HepG2 (cell line): ENCODE data around the gene PALM. TPM values are rescaled to one million over a fixed set of nuclear protein-coding genes. Genes with fewer than 3 reads are reported as not detected.

ENCODE experiments used
- BRCA1 ChIP-seq: sonication (generic); formaldehyde crosslinking; IDR thresholded peaks from 2 replicates; pipeline ENCODE4 v1.4.0; 2020; ENCODE audit warnings: missing genetic modification reagents
- CSRNP2 ChIP-seq: sonication (generic); formaldehyde crosslinking; conservative IDR thresholded peaks from 2 replicates; pipeline ENCODE4 v1.8.0; 2022; ENCODE audit warnings: low read depth, missing genetic modification reagents
- DBP ChIP-seq: sonication (generic); formaldehyde crosslinking; IDR thresholded peaks from 2 replicates; pipeline ENCODE4 v1.4.0; 2020; ENCODE audit warnings: missing genetic modification reagents; ENCODE audit errors: not compliant biosample characterization
- FOXA3 ChIP-seq: IDR thresholded peaks from 2 replicates; pipeline ENCODE4 v1.6.1; 2016; ENCODE audit warnings: missing genetic modification reagents, missing compliant biosample characterization
- HNRNPUL1 ChIP-seq: fragments of 200-400 bp; formaldehyde crosslinking; IDR thresholded peaks from 2 replicates; pipeline ENCODE4 v1.6.1; 2017; ENCODE audit warnings: low read depth, mild to moderate bottlenecking, low read length, moderate library complexity
- HOMEZ ChIP-seq: IDR thresholded peaks from 2 replicates; pipeline ENCODE4 v1.6.1; 2016; ENCODE audit warnings: low read depth
- MAF1 ChIP-seq: sonication (generic); formaldehyde crosslinking; IDR thresholded peaks from 2 replicates; pipeline ENCODE4 v1.5.0; 2020; ENCODE audit warnings: missing genetic modification reagents, borderline replicate concordance
- MATR3 ChIP-seq: sonication (generic); formaldehyde crosslinking; IDR thresholded peaks from 2 replicates; pipeline ENCODE4 v1.4.0; 2020; ENCODE audit warnings: missing genetic modification reagents
- POLR2A ChIP-seq, 2 experiments: IDR thresholded peaks; 2 replicates each; pipeline ENCODE4 v1.6.1; 2011; ENCODE audit warnings: low read depth in 2 of 2, low read length in 2 of 2, mild to moderate bottlenecking in 1 of 2, moderate library complexity in 1 of 2; ENCODE audit not compliant: insufficient read depth in 1 of 2
- RARA ChIP-seq: IDR thresholded peaks from 2 replicates; pipeline ENCODE4 v1.6.1; 2016; ENCODE audit warnings: missing genetic modification reagents, missing compliant biosample characterization
- RBAK ChIP-seq: sonication (generic); formaldehyde crosslinking; IDR thresholded peaks from 2 replicates; pipeline ENCODE4 v1.5.1; 2020; ENCODE audit warnings: mild to moderate bottlenecking, missing genetic modification reagents
- SOX5 ChIP-seq: IDR thresholded peaks from 2 replicates; pipeline ENCODE4 v1.6.1; 2016; ENCODE audit warnings: borderline replicate concordance
- SP5 ChIP-seq: IDR thresholded peaks from 2 replicates; pipeline ENCODE4 v1.6.1; 2016; ENCODE audit warnings: low read depth, borderline replicate concordance
- TSC22D2 ChIP-seq: sonication (generic); formaldehyde crosslinking; IDR thresholded peaks from 2 replicates; pipeline ENCODE4 v1.5.1; 2020; ENCODE audit warnings: missing genetic modification reagents, mild to moderate bottlenecking, borderline replicate concordance
- ZNF33B ChIP-seq: sonication (generic); formaldehyde crosslinking; IDR thresholded peaks from 2 replicates; pipeline ENCODE4 v1.5.1; 2020; ENCODE audit warnings: mild to moderate bottlenecking, missing genetic modification reagents
- ZNF367 ChIP-seq: sonication (generic); formaldehyde crosslinking; IDR thresholded peaks from 2 replicates; pipeline ENCODE4 v1.4.0; 2020; ENCODE audit warnings: missing genetic modification reagents, borderline replicate concordance
- ZNF407 ChIP-seq: sonication (generic); formaldehyde crosslinking; IDR thresholded peaks from one replicate; pipeline ENCODE4 v1.5.1; 2020; ENCODE audit warnings: mild to moderate bottlenecking, missing genetic modification reagents; ENCODE audit errors: not compliant biosample characterization
- ZNF446 ChIP-seq: sonication (generic); formaldehyde crosslinking; IDR thresholded peaks from 2 replicates; pipeline ENCODE4 v1.5.0; 2020; ENCODE audit warnings: mild to moderate bottlenecking, missing genetic modification reagents
- ZSCAN31 ChIP-seq: sonication (generic); formaldehyde crosslinking; IDR thresholded peaks from 2 replicates; pipeline ENCODE4 v1.5.0; 2020; ENCODE audit warnings: low read depth, mild to moderate bottlenecking, missing genetic modification reagents
- polyA plus RNA-seq, 8 experiments: library from polyadenylated mRNA; depleted of rRNA in 3 of 8; stranded (reverse) in 7 of 8; unstranded in 1 of 8; fragments of >200 nt; fragmentation: Illumina TruSeq in 4 of 8; extraction: Trizol in 4 of 8; gene quantifications; 2 replicates each; pipeline versions ENCODE4 v1.2.1 to v1.2.3, GENCODE V29; 2011 to 2016; ENCODE audit warnings: low read depth in 4 of 8, missing spikeins in 1 of 8, mixed read lengths in 1 of 8; ENCODE audit not compliant: insufficient read depth in 1 of 8
- total RNA-seq, 5 experiments: library from RNA; depleted of rRNA; stranded (reverse); fragments of >200 nt; fragmentation: Illumina TruSeq; extraction: Trizol; gene quantifications; 2 replicates each; pipeline ENCODE4 v1.2.3, GENCODE V29; 2016; ENCODE audit warnings: low read depth in 1 of 5

PALM gene
- total and polyA plus RNA-seq, 2 of the 13 experiments (the other 11 are each of a cell fraction or from before 2014, with no cell fraction given): 4.0 to 9.7 TPM

- TF ChIP-seq ZNF33B (0 out of 2 replicates have a peak, but pooled peaks have one; percentile 56), BRCA1 (CRISPR knock-in tag) (0 out of 2 replicates have a peak, but pooled peaks have one; percentile 62), RARA (peak; percentile 37; the same call in 1 of the 2 replicates), MATR3 (CRISPR knock-in tag) (no peak), ZNF407 (CRISPR knock-in tag) (no peak), ZSCAN31 (CRISPR knock-in tag) (peak; percentile 60; the same call in 1 of the 2 replicates), FOXA3 (CRISPR knock-in tag) (peak; percentile 40), POLR2A (IDR thresholded peaks at IDR 0.05; ENCODE audit: insufficient read depth in 1 of 2, low read depth in 2 of 2, low read length in 2 of 2) (no peak), DBP (peak; percentile 25), SOX5 (CRISPR knock-in tag) (peak; percentile 45; the same call in 1 of the 2 replicates), RBAK (CRISPR knock-in tag) (no peak), HOMEZ (CRISPR knock-in tag) (peak; percentile 22; the same call in 1 of the 2 replicates), SP5 (CRISPR knock-in tag) (0 out of 2 replicates have a peak, but pooled peaks have one; percentile 19), HNRNPUL1 (no peak), CSRNP2 (CRISPR knock-in tag) (no peak), ZNF367 (CRISPR knock-in tag) (no peak), TSC22D2 (CRISPR knock-in tag) (peak; percentile 74; the same call in 1 of the 2 replicates), ZNF446 (no peak), MAF1 (CRISPR knock-in tag) (no peak; the same call in 1 of the 2 replicates)
Observed at GRCh38 chr19:664913-665443, 43.8 kb upstream of the PALM start (continued).
